Liver (tissue), 9 donors: Measurements from ENCODE around the gene FNTB. TPM values are rescaled to one million over a fixed set of nuclear protein-coding genes. Genes with fewer than 3 reads are reported as not detected.

Experiments used
- DNase-seq: peaks from one replicate; pipeline ENCODE4 v3.0.0-alpha.2; 2017; ENCODE audit warnings: low spot score
- H3K27ac ChIP-seq, 2 donors: one replicate each; pipeline ENCODE4 v1.7.0; 2013; ENCODE audit warnings: inconsistent platforms in 2 of 2, low read length in 2 of 2, control low read depth in 1 of 2, low read depth in 1 of 2, mild to moderate bottlenecking in 1 of 2
- H3K27me3 ChIP-seq, 4 donors: one replicate each; pipeline versions ENCODE4 v1.6.1 to v1.7.0; 2013; ENCODE audit warnings: low read length in 3 of 4, inconsistent platforms in 1 of 4, mild to moderate bottlenecking in 1 of 4, moderate library complexity in 1 of 4; ENCODE audit not compliant: control insufficient read depth in 4 of 4, insufficient read depth in 4 of 4
- H3K36me3 ChIP-seq, 4 donors: one replicate each; pipeline versions ENCODE4 v1.6.1 to v1.7.0; 2013; ENCODE audit warnings: low read length in 3 of 4, mild to moderate bottlenecking in 3 of 4, low read depth in 1 of 4, moderate library complexity in 1 of 4; ENCODE audit not compliant: control insufficient read depth in 4 of 4, insufficient read depth in 3 of 4
- H3K4me1 ChIP-seq, 4 donors: one replicate each; pipeline versions ENCODE4 v1.6.1 to v1.7.0; 2013; ENCODE audit warnings: low read length in 3 of 4, mild to moderate bottlenecking in 3 of 4, moderate library complexity in 1 of 4; ENCODE audit not compliant: control insufficient read depth in 4 of 4, insufficient read depth in 4 of 4
- H3K4me3 ChIP-seq, 3 donors: one replicate each; pipeline versions ENCODE4 v1.6.1 to v1.7.0; 2013; ENCODE audit warnings: low read length in 3 of 3, control low read depth in 1 of 3, low read depth in 1 of 3, mild to moderate bottlenecking in 1 of 3
- H3K9ac ChIP-seq, 2 donors: one replicate each; pipeline ENCODE4 v1.7.0; 2013; ENCODE audit warnings: low read length in 2 of 2, mild to moderate bottlenecking in 2 of 2, moderate library complexity in 2 of 2, control low read depth in 1 of 2, low read depth in 1 of 2
- H3K9me3 ChIP-seq, 4 donors: one replicate each; pipeline versions ENCODE4 v1.6.1 to v1.7.0; 2013; ENCODE audit warnings: low read length in 3 of 4; ENCODE audit not compliant: control insufficient read depth in 4 of 4
- FOXA1 ChIP-seq: IDR thresholded peaks from 2 replicates; pipeline ENCODE4 v1.6.1; 2016; ENCODE audit warnings: antibody characterized with exemption
- FOXA2 ChIP-seq: IDR thresholded peaks from 2 replicates; pipeline ENCODE4 v1.6.1; 2016; ENCODE audit warnings: antibody characterized with exemption
- GABPA ChIP-seq, 2 donors: IDR thresholded peaks in 1 of 2; conservative IDR thresholded peaks in 1 of 2; 2 replicates each; pipeline ENCODE4 v1.6.1; 2016; ENCODE audit warnings: antibody characterized with exemption in 2 of 2, mild to moderate bottlenecking in 1 of 2, moderate library complexity in 1 of 2
- HNF4A ChIP-seq, 2 donors: conservative IDR thresholded peaks; 2 replicates each; pipeline ENCODE4 v1.6.1; 2016; ENCODE audit warnings: antibody characterized with exemption in 2 of 2, mild to moderate bottlenecking in 2 of 2
- HNF4G ChIP-seq: IDR thresholded peaks from 2 replicates; pipeline ENCODE4 v1.6.1; 2016; ENCODE audit warnings: antibody characterized with exemption
- JUND ChIP-seq, 2 donors: IDR thresholded peaks; 2 replicates each; pipeline ENCODE4 v1.6.1; 2016; ENCODE audit warnings: antibody characterized with exemption in 2 of 2
- NR2F2 ChIP-seq: IDR thresholded peaks from 2 replicates; pipeline ENCODE4 v1.6.1; 2016; ENCODE audit warnings: antibody characterized with exemption
- RAD21 ChIP-seq, 2 donors: IDR thresholded peaks; 2 replicates each; pipeline ENCODE4 v1.6.1; 2016; ENCODE audit warnings: antibody characterized with exemption in 2 of 2, mild to moderate bottlenecking in 2 of 2
- RXRA ChIP-seq, 2 donors: IDR thresholded peaks; 2 replicates each; pipeline ENCODE4 v1.6.1; 2017 to 2018; ENCODE audit warnings: antibody characterized with exemption in 2 of 2, mild to moderate bottlenecking in 1 of 2
- SP1 ChIP-seq: IDR thresholded peaks from 2 replicates; pipeline ENCODE4 v1.6.1; 2018; ENCODE audit warnings: antibody characterized with exemption, mild to moderate bottlenecking
- TAF1 ChIP-seq: conservative IDR thresholded peaks from 2 replicates; pipeline ENCODE4 v1.6.1; 2016; ENCODE audit warnings: antibody characterized with exemption, mild to moderate bottlenecking
- YY1 ChIP-seq: IDR thresholded peaks from 2 replicates; pipeline ENCODE4 v1.6.1; 2016; ENCODE audit warnings: antibody characterized with exemption, mild to moderate bottlenecking
- WGBS: extraction: QIAGEN DNeasy Blood & Tissue Kit; methylation state at CpG from one replicate; pipeline ENCODE4 v1.1.7; 2013; 5-methylcytosine and 5-hydroxymethylcytosine counted together
- polyA plus RNA-seq, 2 donors: library from polyadenylated mRNA; stranded (reverse) in 1 of 2; unstranded in 1 of 2; fragments of 200-250 nt in 1 of 2; fragments of >200 nt in 1 of 2; fragmentation: Nextera tagmentation in 1 of 2; extraction: Ambion mirVana in 1 of 2; gene quantifications; one replicate each; pipeline versions ENCODE4 v1.2.1 to v1.2.3, GENCODE V29; 2013 to 2015
- total RNA-seq, 2 donors: library from RNA; depleted of rRNA; stranded (reverse); fragments of >200 nt; gene quantifications; one replicate each; pipeline ENCODE4 v1.2.3, GENCODE V29; 2014
- TF ChIP-seq, protein P1 (sequence below): IDR thresholded peaks from 2 replicates; pipeline ENCODE4 v1.6.1; 2016; ENCODE audit warnings: antibody characterized with exemption
- TF ChIP-seq, protein P2 (sequence below): IDR thresholded peaks from 2 replicates; pipeline ENCODE4 v1.6.1; 2016; ENCODE audit warnings: antibody characterized with exemption, mild to moderate bottlenecking
- TF ChIP-seq, protein P3 (sequence below): IDR thresholded peaks from 2 replicates; pipeline ENCODE4 v1.6.1; 2016; ENCODE audit warnings: antibody characterized with exemption
- TF ChIP-seq, protein P4 (sequence below): IDR thresholded peaks from 2 replicates; pipeline ENCODE4 v1.6.1; 2016; ENCODE audit warnings: antibody characterized with exemption
- donor health status: healthy.
- donor health status: healthy.
- donor health status: healthy.
- donor health status: healthy.
- donor health status: healthy.

FNTB gene
- total and polyA plus RNA-seq, 4 donors = 6.3 to 17.2 (median 9.0) TPM

DNA sequence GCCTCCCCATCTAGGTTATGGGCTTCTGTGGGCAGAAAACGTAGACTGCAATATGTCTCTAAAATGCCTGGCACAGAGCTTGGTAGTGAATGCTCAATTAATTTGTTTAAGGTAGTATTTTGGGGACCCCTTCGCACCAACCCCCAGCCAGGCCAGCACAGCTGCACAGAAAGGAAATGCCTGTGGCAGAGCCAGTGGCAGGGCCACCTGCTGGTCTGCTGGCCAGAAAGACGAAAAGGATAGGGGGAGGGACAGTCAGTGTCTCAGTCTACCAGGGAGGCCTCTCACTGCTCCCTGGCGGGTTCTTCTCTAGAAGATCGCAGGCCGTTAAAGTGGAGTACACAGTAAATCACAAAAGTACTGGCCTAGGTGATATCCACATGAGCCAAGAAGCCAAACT is 18.0 kb upstream of the FNTB start:
- peaks cover 0 to 2% (median 0%) of the 10 kb centered on the region in 4 donors for H3K36me3 ChIP-seq
- H3K9ac ChIP-seq = no peak overlapping the region
- H3K4me3 ChIP-seq = no peak overlapping the region
- peaks cover 4 to 14% (median 13%) of the 10 kb centered on the region in 4 donors for H3K4me1 ChIP-seq
- H3K27me3 ChIP-seq = no peaks in the 10 kb centered on the region
- H3K9me3 ChIP-seq = no peaks in the 10 kb centered on the region
- no peak for DNase-seq
- no peak overlapping the region for H3K27ac ChIP-seq
- TF ChIP-seq TAF1 (no peak), FOXA2 (no peak), RAD21 (IDR thresholded peaks at IDR 0.05) (no peak), HNF4G (no peak), FOXA1 (no peak), RXRA (IDR thresholded peaks at IDR 0.05) (no peak), YY1 (no peak), NR2F2 (no peak), HNF4A (conservative IDR thresholded peaks at IDR 0.05) (no peak), SP1 (no peak), GABPA (IDR thresholded peaks at IDR 0.05 in 1 of 2, conservative IDR thresholded peaks at IDR 0.05 in 1 of 2) (no peak), JUND (IDR thresholded peaks at IDR 0.05) (no peak)
- TF ChIP-seq, protein P1, sequence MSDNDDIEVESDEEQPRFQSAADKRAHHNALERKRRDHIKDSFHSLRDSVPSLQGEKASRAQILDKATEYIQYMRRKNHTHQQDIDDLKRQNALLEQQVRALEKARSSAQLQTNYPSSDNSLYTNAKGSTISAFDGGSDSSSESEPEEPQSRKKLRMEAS = no peak
- TF ChIP-seq, protein P2, sequence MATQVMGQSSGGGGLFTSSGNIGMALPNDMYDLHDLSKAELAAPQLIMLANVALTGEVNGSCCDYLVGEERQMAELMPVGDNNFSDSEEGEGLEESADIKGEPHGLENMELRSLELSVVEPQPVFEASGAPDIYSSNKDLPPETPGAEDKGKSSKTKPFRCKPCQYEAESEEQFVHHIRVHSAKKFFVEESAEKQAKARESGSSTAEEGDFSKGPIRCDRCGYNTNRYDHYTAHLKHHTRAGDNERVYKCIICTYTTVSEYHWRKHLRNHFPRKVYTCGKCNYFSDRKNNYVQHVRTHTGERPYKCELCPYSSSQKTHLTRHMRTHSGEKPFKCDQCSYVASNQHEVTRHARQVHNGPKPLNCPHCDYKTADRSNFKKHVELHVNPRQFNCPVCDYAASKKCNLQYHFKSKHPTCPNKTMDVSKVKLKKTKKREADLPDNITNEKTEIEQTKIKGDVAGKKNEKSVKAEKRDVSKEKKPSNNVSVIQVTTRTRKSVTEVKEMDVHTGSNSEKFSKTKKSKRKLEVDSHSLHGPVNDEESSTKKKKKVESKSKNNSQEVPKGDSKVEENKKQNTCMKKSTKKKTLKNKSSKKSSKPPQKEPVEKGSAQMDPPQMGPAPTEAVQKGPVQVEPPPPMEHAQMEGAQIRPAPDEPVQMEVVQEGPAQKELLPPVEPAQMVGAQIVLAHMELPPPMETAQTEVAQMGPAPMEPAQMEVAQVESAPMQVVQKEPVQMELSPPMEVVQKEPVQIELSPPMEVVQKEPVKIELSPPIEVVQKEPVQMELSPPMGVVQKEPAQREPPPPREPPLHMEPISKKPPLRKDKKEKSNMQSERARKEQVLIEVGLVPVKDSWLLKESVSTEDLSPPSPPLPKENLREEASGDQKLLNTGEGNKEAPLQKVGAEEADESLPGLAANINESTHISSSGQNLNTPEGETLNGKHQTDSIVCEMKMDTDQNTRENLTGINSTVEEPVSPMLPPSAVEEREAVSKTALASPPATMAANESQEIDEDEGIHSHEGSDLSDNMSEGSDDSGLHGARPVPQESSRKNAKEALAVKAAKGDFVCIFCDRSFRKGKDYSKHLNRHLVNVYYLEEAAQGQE = no peak
- TF ChIP-seq, protein P3, sequence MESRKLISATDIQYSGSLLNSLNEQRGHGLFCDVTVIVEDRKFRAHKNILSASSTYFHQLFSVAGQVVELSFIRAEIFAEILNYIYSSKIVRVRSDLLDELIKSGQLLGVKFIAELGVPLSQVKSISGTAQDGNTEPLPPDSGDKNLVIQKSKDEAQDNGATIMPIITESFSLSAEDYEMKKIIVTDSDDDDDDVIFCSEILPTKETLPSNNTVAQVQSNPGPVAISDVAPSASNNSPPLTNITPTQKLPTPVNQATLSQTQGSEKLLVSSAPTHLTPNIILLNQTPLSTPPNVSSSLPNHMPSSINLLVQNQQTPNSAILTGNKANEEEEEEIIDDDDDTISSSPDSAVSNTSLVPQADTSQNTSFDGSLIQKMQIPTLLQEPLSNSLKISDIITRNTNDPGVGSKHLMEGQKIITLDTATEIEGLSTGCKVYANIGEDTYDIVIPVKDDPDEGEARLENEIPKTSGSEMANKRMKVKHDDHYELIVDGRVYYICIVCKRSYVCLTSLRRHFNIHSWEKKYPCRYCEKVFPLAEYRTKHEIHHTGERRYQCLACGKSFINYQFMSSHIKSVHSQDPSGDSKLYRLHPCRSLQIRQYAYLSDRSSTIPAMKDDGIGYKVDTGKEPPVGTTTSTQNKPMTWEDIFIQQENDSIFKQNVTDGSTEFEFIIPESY = no peak
- TF ChIP-seq, protein P4, sequence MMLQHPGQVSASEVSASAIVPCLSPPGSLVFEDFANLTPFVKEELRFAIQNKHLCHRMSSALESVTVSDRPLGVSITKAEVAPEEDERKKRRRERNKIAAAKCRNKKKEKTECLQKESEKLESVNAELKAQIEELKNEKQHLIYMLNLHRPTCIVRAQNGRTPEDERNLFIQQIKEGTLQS = no peak
- WGBS = 89% methylated on average over 6 of the region's 6 CpGs

DNA sequence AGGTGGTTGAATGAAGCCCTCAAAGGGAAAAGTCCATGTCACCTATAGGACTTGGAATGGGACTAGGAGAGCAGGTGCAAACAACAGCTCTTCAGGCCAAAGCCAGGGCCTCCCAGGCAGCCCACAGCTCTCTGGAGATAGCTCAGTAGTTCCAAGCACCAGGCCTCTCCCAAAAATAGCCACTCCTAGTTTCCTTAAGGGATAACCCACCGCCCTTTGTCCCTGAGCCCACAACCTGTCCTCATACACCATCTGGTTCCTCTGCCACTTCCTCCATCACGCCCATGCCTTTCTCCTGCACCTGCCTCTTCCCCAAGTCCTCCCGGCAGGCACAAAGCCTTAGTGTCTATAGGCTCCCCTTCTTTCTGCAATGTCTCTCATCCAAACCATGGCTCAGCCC is 16.7 kb upstream of the FNTB start:
- TF ChIP-seq GABPA (IDR thresholded peaks at IDR 0.05 in 1 of 2, conservative IDR thresholded peaks at IDR 0.05 in 1 of 2) (no peak), HNF4G (no peak), SP1 (no peak), FOXA1 (no peak), RAD21 (IDR thresholded peaks at IDR 0.05) (no peak), TAF1 (no peak), RXRA (IDR thresholded peaks at IDR 0.05) (no peak), HNF4A (conservative IDR thresholded peaks at IDR 0.05) (no peak), JUND (IDR thresholded peaks at IDR 0.05) (no peak), NR2F2 (no peak)
- TF ChIP-seq, protein P4 = no peak
- TF ChIP-seq, protein P3 = no peak
- TF ChIP-seq, protein P1 = no peak
- 86% methylated on average over 3 of the region's 3 CpGs for WGBS

More for the DNA sequence above, 16.7 kb upstream of the FNTB start:
- Histone ChIP-seq H3K27ac (no peak overlapping the region), H3K4me1 (peaks cover 4 to 14% (median 13%) of the 10 kb centered on the region in 4 donors), H3K36me3 (peaks cover 0 to 2% (median 0%) of the 10 kb centered on the region in 4 donors), H3K4me3 (no peak overlapping the region), H3K9ac (no peak overlapping the region), H3K9me3 (no peaks in the 10 kb centered on the region), H3K27me3 (no peaks in the 10 kb centered on the region)
- DNase-seq = no peak
